ENCODE results near the gene ITGB3BP.
"Not testable (repeated sequence)": the region's sequence is repeated elsewhere in the genome, so short reads cannot be mapped to it uniquely, and the experiment has no call there.

Gene ITGB3BP

GRCh38 chr1:63522891-63523728 is at the start of gene ITGB3BP, which contains the start of gene EFCAB7 (continued):
- peak; percentile 88; the same call in 1 of the 2 replicates for TF ChIP-seq ZNF10 (tag by site-specific recombination; IDR thresholded peaks at IDR 0.05)
- peak; percentile 60; the same call in 1 of the 2 replicates for TF ChIP-seq ZNF133 (tag by site-specific recombination; IDR thresholded peaks at IDR 0.05)
- peak; percentile 48; the same call in 1 of the 2 replicates for TF ChIP-seq BCL6B (tag by site-specific recombination; IDR thresholded peaks at IDR 0.05)
- peak; percentile 61 for TF ChIP-seq ZIC2 (tag by site-specific recombination; IDR thresholded peaks at IDR 0.05)
- TF ChIP-seq ZBTB48 (tag by site-specific recombination; IDR thresholded peaks at IDR 0.05) = peak; percentile 72
- peak; percentile 97 for TF ChIP-seq ZNF174 (tag by site-specific recombination; IDR thresholded peaks at IDR 0.05)
- TF ChIP-seq SCRT1 (tag by site-specific recombination; IDR thresholded peaks at IDR 0.05; ENCODE audit: borderline replicate concordance) = peak; percentile 92
- TF ChIP-seq ZNF398 (tag by site-specific recombination; IDR thresholded peaks at IDR 0.05) = peak; percentile 28; the same call in 1 of the 2 replicates
- TF ChIP-seq ZNF391 (tag by site-specific recombination; IDR thresholded peaks at IDR 0.05; ENCODE audit: borderline replicate concordance, low read depth) = peak; percentile 99; the same call in 1 of the 2 replicates
- TF ChIP-seq ZNF560 (tag by site-specific recombination; IDR thresholded peaks at IDR 0.05; ENCODE audit: borderline replicate concordance) = no peak
- peak; percentile 100 for TF ChIP-seq ZNF2 (tag by site-specific recombination; IDR thresholded peaks at IDR 0.05)
- TF ChIP-seq ZSCAN30 (tag by site-specific recombination; IDR thresholded peaks at IDR 0.05) = peak; percentile 97
- TF ChIP-seq ZNF658 (tag by site-specific recombination; IDR thresholded peaks at IDR 0.05) = no peak
- no peak for TF ChIP-seq ZNF747 (tag by site-specific recombination; IDR thresholded peaks at IDR 0.05)
- TF ChIP-seq GFI1B (tag by site-specific recombination; IDR thresholded peaks at IDR 0.05) = peak; percentile 89
- no peak for TF ChIP-seq ZNF704 (tag by site-specific recombination; IDR thresholded peaks at IDR 0.05)
- TF ChIP-seq ZNF639 (tag by site-specific recombination; IDR thresholded peaks at IDR 0.05) = peak; percentile 100
- TF ChIP-seq ZSCAN23 (tag by site-specific recombination; IDR thresholded peaks at IDR 0.05) = peak; percentile 99
- TF ChIP-seq ZNF629 (tag by site-specific recombination; IDR thresholded peaks at IDR 0.05) = peak; percentile 94
- TF ChIP-seq ZNF157 (tag by site-specific recombination; IDR thresholded peaks at IDR 0.05) = no peak; the same call in 1 of the 2 replicates
- no peak for TF ChIP-seq ZNF202 (tag by site-specific recombination; IDR thresholded peaks at IDR 0.05; ENCODE audit: borderline replicate concordance)

- H3K4me1 ChIP-seq (ENCODE audit: control insufficient read depth, insufficient read depth, low read length); POLR2A ChIA-PET; H3K4me3 ChIP-seq (ENCODE audit: low read depth, low read length); H3K9me3 ChIP-seq (ENCODE audit: control insufficient read depth, insufficient read depth, low read depth, low read length); H3K36me3 ChIP-seq (ENCODE audit: control insufficient read depth in 2 of 2, insufficient read depth in 1 of 2, low read length in 2 of 2); H3K27ac ChIP-seq (ENCODE audit: extremely low read depth, low read depth, low read length): not testable (repeated sequence)
- CTCF ChIA-PET = interaction anchor here (1.3 kb wide), 2 partner anchors 10 to 15 kb away, joined by 3 to 5 read pairs; no protein-coding TSS in a partner anchor
These were observed 49.7 kb upstream of the ITGB3BP start for GRCh38 chr1:63572686-63573085.

Measured in HEK293 (cell line).